GM12801 (cell line): ENCODE data around the gene TMEM63C.

Source experiments
- CTCF ChIP-seq: IDR thresholded peaks from one replicate; pipeline ENCODE4 v1.5.1; 2011; ENCODE audit warnings: control low read depth; ENCODE audit not compliant: insufficient read length; ENCODE audit errors: extremely low read depth

Gene TMEM63C

GRCh38 chr14:77206877-77207389, 25.3 kb downstream of the TMEM63C start:
- TF ChIP-seq CTCF: no peak

DNA sequence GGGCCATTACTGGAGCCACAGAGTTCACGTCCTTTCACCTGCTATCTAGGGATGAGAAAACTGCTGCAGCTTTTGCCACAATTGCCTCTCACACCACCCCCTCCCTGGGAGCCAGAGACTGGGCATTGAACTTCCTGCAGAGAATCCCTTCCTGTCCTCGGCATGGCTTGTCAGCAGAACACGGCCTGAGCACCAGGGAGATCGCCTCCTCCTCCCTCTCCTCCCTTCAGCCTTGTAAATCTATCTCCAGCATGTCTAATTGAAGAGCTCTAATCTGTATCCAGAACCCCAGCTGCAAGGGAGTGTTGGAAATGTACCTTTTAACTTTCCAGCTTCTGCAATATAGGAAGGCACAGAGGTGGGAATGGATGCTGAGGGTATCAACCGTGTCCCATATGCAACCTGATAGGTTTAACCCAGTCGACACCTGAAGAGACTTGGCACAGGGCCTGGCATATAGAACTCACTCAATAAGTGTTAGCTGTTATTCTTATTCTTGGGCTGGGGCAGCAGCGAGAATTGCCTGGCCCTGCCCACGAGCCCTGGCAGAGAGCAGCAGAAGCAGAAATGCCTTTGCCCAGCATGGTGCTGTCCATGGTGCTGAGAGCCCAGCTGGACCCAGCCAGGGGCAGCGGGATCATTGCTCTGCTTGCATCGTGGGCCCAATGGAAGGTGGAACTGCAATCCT, 26.8 kb downstream of the TMEM63C start:
- TF ChIP-seq CTCF: no peak

DNA sequence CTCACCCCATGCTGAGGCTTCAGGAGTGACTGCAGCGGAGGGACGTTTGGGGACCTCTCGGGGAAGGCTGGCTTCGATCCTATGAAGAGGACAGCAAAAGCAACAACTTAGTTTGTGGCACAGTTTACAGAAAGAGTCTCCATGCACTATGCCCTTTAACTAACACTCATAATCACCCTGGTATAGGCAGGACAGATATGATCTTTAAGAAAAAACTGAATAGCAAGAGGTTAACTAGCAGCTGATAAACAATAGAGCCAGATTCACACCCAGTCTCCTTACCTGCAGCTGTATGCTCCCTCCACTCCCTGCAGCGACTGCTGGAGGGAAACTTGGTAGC, 27.4 kb downstream of the TMEM63C start:
- no peak for TF ChIP-seq CTCF

- TF ChIP-seq CTCF: no peak
These were observed 30.7 kb downstream of the TMEM63C start for GRCh38 chr14:77212097-77212870.

GRCh38 chr14:77212943-77213678, 31.5 kb downstream of the TMEM63C start:
- TF ChIP-seq CTCF: no peak

GRCh38 chr14:77213679-77214016, 32.0 kb downstream of the TMEM63C start:
- no peak for TF ChIP-seq CTCF

GRCh38 chr14:77214216-77214615, 32.6 kb downstream of the TMEM63C start:
- no peak for TF ChIP-seq CTCF
